ENCODE measurements around the gene IFNLR1. TPM values are rescaled to one million over a fixed set of nuclear protein-coding genes. Genes with fewer than 3 reads are reported as not detected.

Gene IFNLR1
- total RNA-seq, 1 experiment from 2014 or later = 6.1 TPM

GRCh38 chr1:24154215-24154614, 32.9 kb downstream of the IFNLR1 start:
- Histone ChIP-seq H3K4me1 (peaks cover 13% of the 10 kb centered on the region), H3K27me3 (replicated peaks; ENCODE audit: control insufficient read depth, insufficient read depth, low read length) (no peaks in the 10 kb centered on the region), H3K36me3 (ENCODE audit: control insufficient read depth, insufficient read depth, low read length) (no peaks in the 10 kb centered on the region), H3K4me3 (ENCODE audit: low read depth, low read length) (no peak overlapping the region), H3K9me3 (no peaks in the 10 kb centered on the region)
- ChIA-PET CTCF (interaction anchor here (0.6 kb wide), 1 partner anchor 361 kb away, joined by 4 read pairs; no protein-coding TSS in a partner anchor), POLR2A (no interaction called here)
- Mint-ChIP-seq H3K27ac (ENCODE audit: unreplicated experiment) (no peak overlapping the region), H3K4me1 (ENCODE audit: low read depth, unreplicated experiment) (peaks cover 16% of the 10 kb centered on the region), H3K36me3 (ENCODE audit: insufficient read depth, unreplicated experiment) (peaks cover 19% of the 10 kb centered on the region), H3K4me3 (ENCODE audit: unreplicated experiment) (no peak overlapping the region), H3K9me3 (ENCODE audit: unreplicated experiment) (no peaks in the 10 kb centered on the region), H3K27me3 (ENCODE audit: insufficient read depth, unreplicated experiment) (no peaks in the 10 kb centered on the region)
- no peak for DNase-seq
- intact Hi-C loops (cut with micrococcal nuclease; ENCODE audit: unreplicated experiment) = no loop called here
- TF ChIP-seq, protein P1, sequence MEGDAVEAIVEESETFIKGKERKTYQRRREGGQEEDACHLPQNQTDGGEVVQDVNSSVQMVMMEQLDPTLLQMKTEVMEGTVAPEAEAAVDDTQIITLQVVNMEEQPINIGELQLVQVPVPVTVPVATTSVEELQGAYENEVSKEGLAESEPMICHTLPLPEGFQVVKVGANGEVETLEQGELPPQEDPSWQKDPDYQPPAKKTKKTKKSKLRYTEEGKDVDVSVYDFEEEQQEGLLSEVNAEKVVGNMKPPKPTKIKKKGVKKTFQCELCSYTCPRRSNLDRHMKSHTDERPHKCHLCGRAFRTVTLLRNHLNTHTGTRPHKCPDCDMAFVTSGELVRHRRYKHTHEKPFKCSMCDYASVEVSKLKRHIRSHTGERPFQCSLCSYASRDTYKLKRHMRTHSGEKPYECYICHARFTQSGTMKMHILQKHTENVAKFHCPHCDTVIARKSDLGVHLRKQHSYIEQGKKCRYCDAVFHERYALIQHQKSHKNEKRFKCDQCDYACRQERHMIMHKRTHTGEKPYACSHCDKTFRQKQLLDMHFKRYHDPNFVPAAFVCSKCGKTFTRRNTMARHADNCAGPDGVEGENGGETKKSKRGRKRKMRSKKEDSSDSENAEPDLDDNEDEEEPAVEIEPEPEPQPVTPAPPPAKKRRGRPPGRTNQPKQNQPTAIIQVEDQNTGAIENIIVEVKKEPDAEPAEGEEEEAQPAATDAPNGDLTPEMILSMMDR (IDR thresholded peaks at IDR 0.05; ENCODE audit: insufficient read depth in 1 of 2, low read depth in 1 of 2, low read length in 1 of 2, severe bottlenecking in 1 of 2, unreplicated experiment in 1 of 2) = no peak
- BruUV-seq (replicated peaks) = no TSS peak

DNA sequence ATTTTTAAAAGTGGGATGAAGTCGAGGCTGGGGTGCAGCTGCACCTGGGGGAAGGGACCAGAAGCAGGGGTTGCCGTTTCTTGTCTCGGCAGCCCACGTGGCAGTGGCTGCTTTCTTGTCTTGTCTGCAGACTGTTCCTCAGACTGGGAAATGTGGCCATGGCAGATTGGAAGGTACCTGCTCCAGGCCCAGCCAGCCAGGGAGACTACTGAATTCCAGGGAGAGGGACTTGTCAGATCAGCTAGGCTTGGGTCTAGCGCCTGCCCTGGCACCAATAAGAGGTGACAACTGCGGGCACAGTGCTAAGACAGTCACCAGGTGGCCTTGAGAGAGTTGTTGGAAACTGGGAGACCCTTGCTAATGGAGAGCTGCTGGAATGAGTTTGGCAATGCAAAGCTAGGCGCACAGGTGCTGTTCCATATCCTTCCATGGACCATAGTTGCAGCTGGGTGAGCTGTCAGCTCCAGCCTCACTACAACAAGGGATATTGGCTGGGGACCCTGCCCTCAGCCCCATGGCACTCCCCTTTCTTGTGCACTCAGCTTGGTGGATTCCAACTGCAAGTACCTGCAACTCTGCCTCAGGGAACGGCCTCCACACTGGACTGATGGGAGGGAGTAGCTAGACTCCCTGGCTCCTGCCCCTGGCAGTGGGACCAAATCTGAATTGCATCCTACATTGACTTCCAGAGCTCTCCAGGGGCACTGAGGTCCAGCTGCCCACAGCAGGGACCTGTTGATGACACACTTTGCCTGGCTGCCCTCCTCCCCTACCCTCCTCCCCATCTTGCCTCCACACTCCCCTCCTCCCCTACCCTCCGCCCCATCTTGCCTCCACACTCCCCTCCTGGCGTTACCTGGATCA, 34.2 kb downstream of the IFNLR1 start:
- no TSS peak for BruUV-seq (replicated peaks)
- Histone ChIP-seq H3K9me3 (no peaks in the 10 kb centered on the region), H3K27me3 (replicated peaks; ENCODE audit: control insufficient read depth, insufficient read depth, low read length) (no peaks in the 10 kb centered on the region), H3K36me3 (ENCODE audit: control insufficient read depth, insufficient read depth, low read length) (no peaks in the 10 kb centered on the region), H3K4me1 (peaks cover 13% of the 10 kb centered on the region), H3K4me3 (ENCODE audit: low read depth, low read length) (no peak overlapping the region)
- DNase-seq = no peak
- Mint-ChIP-seq H3K4me1 (ENCODE audit: low read depth, unreplicated experiment) (peaks cover 16% of the 10 kb centered on the region), H3K27ac (ENCODE audit: unreplicated experiment) (no peak overlapping the region), H3K36me3 (ENCODE audit: insufficient read depth, unreplicated experiment) (peaks cover 12% of the 10 kb centered on the region), H3K9me3 (ENCODE audit: unreplicated experiment) (no peaks in the 10 kb centered on the region), H3K4me3 (ENCODE audit: unreplicated experiment) (no peak overlapping the region), H3K27me3 (ENCODE audit: insufficient read depth, unreplicated experiment) (no peaks in the 10 kb centered on the region)
- ChIA-PET CTCF (interaction anchor here (0.5 to 0.6 kb wide), 2 partner anchors 81 to 100 kb away, joined by 4 to 11 read pairs; no protein-coding TSS in a partner anchor), POLR2A (no interaction called here)
- TF ChIP-seq, protein P1 (IDR thresholded peaks at IDR 0.05; ENCODE audit: insufficient read depth in 1 of 2, low read depth in 1 of 2, low read length in 1 of 2, severe bottlenecking in 1 of 2, unreplicated experiment in 1 of 2) = no peak
- intact Hi-C loops (cut with micrococcal nuclease; ENCODE audit: unreplicated experiment) = no loop called here

DNA sequence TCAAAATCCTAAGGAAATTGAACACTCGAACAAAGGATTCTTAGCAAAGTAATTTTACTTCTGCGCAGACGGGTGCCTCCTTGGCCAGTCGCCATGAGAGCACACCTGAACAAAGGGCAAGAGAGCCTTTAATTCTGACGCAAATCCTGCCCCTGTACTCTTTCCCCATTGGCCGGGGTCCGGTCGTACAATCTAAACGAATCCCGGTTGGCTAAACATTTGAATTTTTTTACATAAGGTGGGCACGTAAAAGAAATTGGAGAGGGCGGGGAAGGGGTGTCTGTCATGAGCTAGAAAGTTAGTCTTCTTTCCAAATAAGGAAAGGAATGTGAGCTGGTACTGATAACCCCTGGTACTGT, 35.9 kb downstream of the IFNLR1 start:
- peak; percentile 88 to 93 for DNase-seq
- BruUV-seq (replicated peaks) = no TSS peak
- POLR2A ChIA-PET = interaction anchor here (0.6 to 1.9 kb wide), 21 partner anchors 10 to 807 kb away, joined by 3 to 49 read pairs (median 4); partner anchors contain the start of genes IFNLR1, NIPAL3, RCAN3 and SRSF10

More for the DNA sequence above, 35.9 kb downstream of the IFNLR1 start:
- TF ChIP-seq, protein P1 (IDR thresholded peaks at IDR 0.05; ENCODE audit: insufficient read depth in 1 of 2, low read depth in 1 of 2, low read length in 1 of 2, severe bottlenecking in 1 of 2, unreplicated experiment in 1 of 2) = no peak
- peaks cover 12% of the 10 kb centered on the region for H3K36me3 Mint-ChIP-seq (ENCODE audit: insufficient read depth, unreplicated experiment)
- H3K9me3 ChIP-seq = no peaks in the 10 kb centered on the region
- CTCF ChIA-PET = interaction anchor here (0.6 to 2.8 kb wide), 8 partner anchors 9 to 436 kb away, joined by 3 to 37 read pairs (median 4); no protein-coding TSS in a partner anchor
- H3K4me3 ChIP-seq (ENCODE audit: low read depth, low read length) = peak overlapping the region; percentile 25
- H3K27me3 Mint-ChIP-seq (ENCODE audit: insufficient read depth, unreplicated experiment) = no peaks in the 10 kb centered on the region
- H3K9me3 Mint-ChIP-seq (ENCODE audit: unreplicated experiment) = no peaks in the 10 kb centered on the region
- H3K4me1 ChIP-seq = peaks cover 13% of the 10 kb centered on the region
- H3K4me3 Mint-ChIP-seq (ENCODE audit: unreplicated experiment) = peak overlapping the region; percentile 66
- intact Hi-C loops (cut with micrococcal nuclease; ENCODE audit: unreplicated experiment) = loop anchor here (2.0 kb wide), 1 partner anchor 36 kb away; the partner anchor contains the start of gene IFNLR1
- H3K36me3 ChIP-seq (ENCODE audit: control insufficient read depth, insufficient read depth, low read length) = no peaks in the 10 kb centered on the region
- H3K4me1 Mint-ChIP-seq (ENCODE audit: low read depth, unreplicated experiment) = peaks cover 16% of the 10 kb centered on the region
- peak overlapping the region; percentile 86 for H3K27ac Mint-ChIP-seq (ENCODE audit: unreplicated experiment)
- no peaks in the 10 kb centered on the region for H3K27me3 ChIP-seq (replicated peaks; ENCODE audit: control insufficient read depth, insufficient read depth, low read length)

Measured in Caco-2 (cell line).